DND-41 (cell line): ENCODE data around the gene SH3RF3.

Source experiments
- ATAC-seq: fragments of 200-7000 bp; cut with Tn5 transposase; 3 replicates; pipeline ENCODE4 v1.9.1; 2021; ENCODE audit warnings: low read depth; ENCODE audit not compliant: insufficient read depth
- DNase-seq: peaks from one replicate; pipeline ENCODE4 v3.0.0-alpha.2; 2020
- H2AFZ ChIP-seq: 2 replicates; pipeline ENCODE4 v1.6.0; 2012; ENCODE audit warnings: low read depth, low read length
- H3K27ac ChIP-seq: 2 replicates; pipeline ENCODE4 v1.5.1; 2012; ENCODE audit warnings: low read length, inconsistent platforms
- H3K27me3 ChIP-seq: fragments of 200-600 bp; sonication (generic); 2 replicates; pipeline ENCODE4 v1.6.0; 2012; ENCODE audit warnings: low read length, mild to moderate bottlenecking, inconsistent platforms; ENCODE audit not compliant: insufficient read depth, poor library complexity
- H3K36me3 ChIP-seq: 2 replicates; pipeline ENCODE4 v1.5.1; 2012; ENCODE audit warnings: low read length, inconsistent platforms; ENCODE audit not compliant: insufficient read depth
- H3K4me1 ChIP-seq: 2 replicates; pipeline ENCODE4 v1.5.1; 2012; ENCODE audit warnings: mild to moderate bottlenecking, low read length; ENCODE audit not compliant: insufficient read depth
- H3K4me2 ChIP-seq: 2 replicates; pipeline ENCODE4 v1.6.0; 2012; ENCODE audit warnings: mild to moderate bottlenecking, moderate library complexity, low read length, inconsistent platforms; ENCODE audit not compliant: insufficient read depth
- H3K4me3 ChIP-seq, 2 experiments: fragments of 200-600 bp in 1 of 2; shearing (Covaris generic) in 1 of 2; 2 replicates each; pipeline ENCODE4 v1.5.1; 2012 to 2016; ENCODE audit warnings: inconsistent platforms in 2 of 2, low read length in 2 of 2, mild to moderate bottlenecking in 2 of 2, low read depth in 1 of 2, moderate library complexity in 1 of 2
- H3K79me2 ChIP-seq: 2 replicates; pipeline ENCODE4 v1.6.0; 2012; ENCODE audit warnings: low read length, inconsistent platforms; ENCODE audit not compliant: insufficient read depth
- H3K9ac ChIP-seq: 2 replicates; pipeline ENCODE4 v1.6.0; 2012; ENCODE audit warnings: low read depth, mild to moderate bottlenecking, inconsistent platforms, low read length, moderate library complexity
- H3K9me3 ChIP-seq: 2 replicates; pipeline ENCODE4 v1.5.1; 2012; ENCODE audit warnings: low read length, moderate library complexity, mild to moderate bottlenecking, inconsistent platforms; ENCODE audit not compliant: insufficient read depth, severe bottlenecking
- H4K20me1 ChIP-seq: 2 replicates; pipeline ENCODE4 v1.6.0; 2012; ENCODE audit warnings: low read length; ENCODE audit not compliant: insufficient read depth
- CTCF ChIP-seq: IDR thresholded peaks from 2 replicates; pipeline ENCODE4 v1.5.1; 2012; ENCODE audit warnings: borderline replicate concordance, low read length, moderate library complexity, mild to moderate bottlenecking; ENCODE audit not compliant: poor library complexity, severe bottlenecking; ENCODE audit errors: extremely low read depth
- EZH2 ChIP-seq: IDR thresholded peaks from 3 replicates; pipeline ENCODE4 v1.6.1; 2012; ENCODE audit warnings: borderline replicate concordance, low read depth, mild to moderate bottlenecking, moderate library complexity, low read length, inconsistent platforms; ENCODE audit not compliant: severe bottlenecking

SH3RF3 gene

GRCh38 chr2:109154226-109154625 lies 25.2 kb downstream of the SH3RF3 start:
- Histone ChIP-seq H3K9me3 (no peaks in the 10 kb centered on the region), H2AFZ (no peak overlapping the region), H3K27me3 (peaks cover 6% of the 10 kb centered on the region), H3K4me1 (no peaks in the 10 kb centered on the region), H3K79me2 (no peaks in the 10 kb centered on the region), H3K9ac (no peak overlapping the region), H4K20me1 (peaks cover 3% of the 10 kb centered on the region; the same call in 1 of the 2 replicates), H3K27ac (no peak overlapping the region), H3K4me2 (no peak overlapping the region), H3K36me3 (no peaks in the 10 kb centered on the region), H3K4me3 (no peak overlapping the region)
- TF ChIP-seq CTCF: no peak
- TF ChIP-seq EZH2: no peak
- no peak for ATAC-seq
- DNase-seq: no peak

GRCh38 chr2:109155553-109156451 lies 26.8 kb downstream of the SH3RF3 start:
- Histone ChIP-seq H4K20me1 (peaks cover 11% of the 10 kb centered on the region), H3K4me2 (no peak overlapping the region)
- TF ChIP-seq CTCF (no peak), EZH2 (no peak)

GRCh38 chr2:109157563-109158105 lies 28.6 kb downstream of the SH3RF3 start:
- Histone ChIP-seq H3K9ac (no peak overlapping the region), H3K36me3 (no peaks in the 10 kb centered on the region), H3K27ac (no peak overlapping the region), H3K4me3 (no peak overlapping the region), H3K9me3 (no peaks in the 10 kb centered on the region), H4K20me1 (peaks cover 11% of the 10 kb centered on the region), H3K4me1 (no peaks in the 10 kb centered on the region), H3K27me3 (no peaks in the 10 kb centered on the region), H3K79me2 (no peaks in the 10 kb centered on the region), H3K4me2 (no peak overlapping the region), H2AFZ (no peak overlapping the region)
- ATAC-seq (no peak), DNase-seq (no peak)
- TF ChIP-seq CTCF (no peak), EZH2 (no peak)

More at GRCh38 chr2:109155553-109156451, 26.8 kb downstream of the SH3RF3 start:
- no peak for DNase-seq
- Histone ChIP-seq H2AFZ (no peak overlapping the region), H3K36me3 (no peaks in the 10 kb centered on the region), H3K9ac (no peak overlapping the region), H3K4me3 (no peak overlapping the region), H3K27me3 (peaks cover 3% of the 10 kb centered on the region), H3K79me2 (no peaks in the 10 kb centered on the region), H3K9me3 (no peaks in the 10 kb centered on the region), H3K27ac (no peak overlapping the region), H3K4me1 (no peaks in the 10 kb centered on the region)
- ATAC-seq: no peak
